ENCODE measurements around the gene STK32C.

DNA sequence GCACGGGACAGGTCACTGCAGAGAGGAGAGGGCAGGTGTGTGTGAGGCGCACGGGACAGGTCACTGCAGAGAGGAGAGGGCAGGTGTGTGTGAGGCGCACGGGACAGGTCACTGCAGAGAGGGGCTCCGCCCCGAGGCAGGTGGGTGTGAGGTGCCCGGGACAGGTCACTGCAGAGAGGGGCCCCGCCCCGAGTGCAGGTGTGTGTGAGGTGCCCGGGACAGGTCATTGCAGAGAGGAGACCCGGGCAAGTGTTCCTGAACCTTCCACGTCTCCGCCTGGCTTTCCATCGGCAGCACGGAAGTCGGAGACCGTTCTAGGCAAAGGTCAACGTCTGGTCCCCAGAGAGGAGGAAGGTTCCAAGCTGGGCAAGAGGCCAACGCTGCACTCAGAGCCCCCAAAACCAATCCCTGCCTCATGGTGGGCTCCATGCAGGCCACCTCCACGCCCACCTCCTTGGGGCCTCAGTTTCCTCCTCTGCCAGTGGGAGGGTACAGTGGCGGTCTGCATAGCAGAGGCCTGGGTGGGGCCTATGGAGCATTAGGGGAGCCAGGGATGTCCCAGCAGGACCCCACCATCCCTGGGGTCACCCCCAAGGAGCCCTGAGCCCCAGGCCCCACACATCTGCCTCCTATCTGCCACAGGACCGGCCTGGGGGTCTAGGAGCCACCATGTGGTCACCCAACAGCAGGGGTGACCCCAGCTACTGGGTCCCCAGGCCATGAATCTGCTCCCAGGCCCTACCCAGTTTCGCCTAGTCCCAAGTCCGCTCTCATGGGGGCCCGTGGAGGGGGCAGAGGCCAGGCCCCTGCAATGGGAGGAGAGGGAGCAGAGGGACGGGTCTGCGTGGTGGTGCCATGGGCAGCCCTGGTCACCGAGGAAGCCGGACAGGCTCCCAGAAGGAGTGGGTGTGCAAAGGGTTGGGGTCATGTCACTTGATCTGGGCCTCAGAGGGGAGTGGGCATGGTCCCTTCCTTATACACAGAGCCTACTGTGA, 57.0 kb downstream of the STK32C start:
- TF ChIP-seq POLR2AphosphoS5 (IDR thresholded peaks at IDR 0.05; ENCODE audit: insufficient read depth in 1 of 2, low read depth in 1 of 2) (no peak), CTCF (IDR thresholded peaks at IDR 0.05) (no peak), POLR2A (IDR thresholded peaks at IDR 0.05) (no peak)
